Measurements from ENCODE around the gene PMPCA.
A peak's percentile ranks its signal among the peaks of the same experiment; 100 is the strongest.

PMPCA gene

DNA sequence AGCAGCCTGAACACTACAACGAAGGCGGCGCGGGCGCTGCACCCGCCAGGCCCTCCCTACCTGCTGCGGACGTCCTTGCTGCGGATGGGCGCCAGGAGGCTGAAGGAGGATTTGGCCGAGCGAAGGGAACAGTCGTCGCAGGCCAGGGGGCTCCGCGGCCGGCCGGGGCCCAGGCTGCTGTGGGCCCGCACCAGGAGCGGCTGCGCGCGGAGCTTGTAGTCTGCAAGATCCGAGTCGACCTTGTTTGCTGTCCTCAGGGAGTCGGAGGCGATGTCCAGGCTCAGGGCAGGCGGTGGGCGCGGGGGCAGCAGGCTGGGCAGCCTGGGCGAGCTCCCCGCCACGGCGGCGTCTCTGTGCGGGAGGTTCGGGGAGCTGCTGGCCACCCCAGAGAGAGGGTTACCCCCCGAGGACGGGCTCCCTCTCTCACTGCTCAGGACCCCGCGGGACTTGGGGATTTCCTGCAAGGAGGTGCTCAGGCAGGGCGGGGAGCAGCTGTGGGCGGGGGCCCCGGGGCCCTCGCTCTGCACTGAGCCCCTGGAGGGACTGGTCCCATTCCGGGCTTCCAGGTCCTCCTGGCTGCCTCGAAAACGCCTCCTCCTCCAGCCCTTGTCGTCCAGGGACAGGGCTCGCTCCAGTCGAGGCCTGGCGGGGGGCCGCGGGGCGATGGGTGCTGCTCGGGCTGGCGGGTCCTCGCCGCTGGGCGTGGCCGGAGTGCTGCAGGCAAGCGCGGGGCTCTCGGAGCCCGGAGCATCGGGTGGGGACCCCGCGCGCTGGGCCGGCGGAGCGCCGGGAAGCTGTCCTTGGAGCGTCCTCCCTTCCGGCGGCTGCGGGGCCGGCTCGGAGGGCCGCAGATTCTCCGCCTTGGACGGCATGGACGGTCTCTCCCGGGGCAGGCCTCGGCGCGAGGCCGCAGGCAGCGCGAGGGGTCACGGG, 28.4 kb downstream of the PMPCA start:
- peak; percentile 57 for DNase-seq

DNA sequence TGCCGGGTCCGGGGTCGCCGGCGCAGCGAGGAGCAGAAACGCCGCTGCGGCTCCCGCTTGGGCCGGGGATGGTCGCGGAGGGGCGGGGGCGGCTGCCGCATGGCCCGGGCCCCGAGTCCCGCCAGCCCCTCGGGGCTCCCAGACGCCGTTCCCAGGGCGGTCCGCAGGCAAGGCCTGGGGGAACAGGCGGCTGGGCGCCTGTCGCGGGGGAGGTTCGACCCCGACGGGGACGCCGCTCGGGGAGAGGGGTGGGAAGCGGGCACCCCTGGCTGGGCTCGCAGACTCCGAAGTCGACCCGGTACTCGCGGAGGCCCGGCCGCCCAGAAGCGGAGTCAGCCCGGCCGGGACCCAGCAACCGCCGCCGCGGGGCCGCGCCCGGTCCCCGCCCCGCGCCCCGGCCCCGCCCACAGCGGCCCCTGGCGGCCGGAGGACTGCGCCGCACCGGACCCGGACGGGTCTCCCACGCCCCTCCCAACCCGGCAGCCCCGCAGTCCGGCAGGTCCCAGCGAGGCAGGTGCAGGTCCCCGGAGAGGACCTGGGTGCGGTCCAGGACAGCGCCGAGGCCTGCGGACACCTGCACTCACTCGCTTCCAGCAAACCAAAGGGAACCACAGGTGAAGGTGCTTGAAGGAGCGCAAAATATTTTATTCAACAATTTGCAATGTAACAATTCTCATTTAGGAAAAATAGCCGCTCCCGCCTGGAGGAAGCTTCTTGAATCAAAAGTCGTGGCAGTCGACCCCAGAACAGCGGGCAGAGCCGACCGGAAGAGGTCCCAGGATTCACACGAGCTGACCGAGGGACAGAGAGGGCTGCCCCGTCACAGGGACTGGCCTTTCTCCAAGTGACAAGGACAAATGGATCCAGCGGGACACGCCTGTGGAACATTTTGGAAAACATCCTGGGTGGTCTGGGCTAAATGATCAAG, 29.3 kb downstream of the PMPCA start, which contains the start of gene INPP5E:
Gene INPP5E (minus strand): TSS at position 365 of the 928 bp plus-strand sequence. CDS start 426 bp downstream, outside the sequence.
- DNase-seq, result peak; percentile 88

DNA sequence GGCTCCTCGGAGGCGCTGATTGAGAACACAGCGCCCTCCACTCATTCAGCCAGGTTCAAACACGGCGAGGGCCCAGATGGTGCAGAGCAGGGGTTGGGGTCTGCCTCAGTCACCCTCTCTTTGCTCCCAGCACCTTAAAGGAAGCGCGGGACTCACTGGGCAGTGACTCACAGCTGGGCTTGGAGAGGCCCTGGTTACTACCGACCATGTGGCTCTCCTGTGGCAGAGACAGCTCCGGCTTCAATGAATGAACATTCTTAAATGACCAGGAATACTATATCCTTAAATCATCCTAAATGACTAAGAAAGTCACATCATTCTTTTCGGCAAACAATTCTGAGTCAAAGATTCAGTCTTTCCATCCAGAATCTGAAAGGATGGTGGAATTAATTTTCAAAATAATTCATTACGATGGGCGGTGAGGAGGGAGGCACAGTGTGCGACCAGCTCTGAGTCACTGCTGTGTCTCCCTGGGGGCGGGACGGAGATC, 30.8 kb downstream of the PMPCA start:
- no peak for DNase-seq

DNA sequence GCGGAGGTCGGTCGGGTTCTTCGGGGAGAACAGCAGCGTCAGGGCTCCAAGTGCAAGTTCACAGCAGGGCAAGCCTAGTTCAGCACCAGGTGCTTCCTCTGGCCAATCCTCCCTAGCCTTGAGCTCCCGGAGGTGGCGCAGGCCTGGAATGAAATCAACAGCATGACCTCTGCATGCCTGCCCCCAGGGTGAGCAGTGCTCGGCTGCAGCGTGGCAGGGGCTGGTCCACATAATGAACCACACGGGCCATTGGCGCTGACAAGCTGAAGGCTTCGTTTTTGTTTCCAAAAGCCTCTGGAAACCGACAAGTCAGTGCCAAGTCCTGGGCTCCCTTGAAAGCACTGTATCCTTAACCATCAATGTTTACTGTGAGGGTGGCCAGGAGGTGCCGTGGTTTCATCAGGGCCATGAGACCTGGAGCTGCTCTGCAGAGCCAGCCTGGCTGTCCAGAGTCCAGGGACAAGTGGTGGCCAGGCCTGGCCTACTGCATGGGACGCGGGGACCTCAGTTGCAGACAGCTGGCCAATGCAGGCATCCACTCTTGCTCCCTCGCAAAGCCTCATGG, 31.3 kb downstream of the PMPCA start:
- no peak for DNase-seq

DNA sequence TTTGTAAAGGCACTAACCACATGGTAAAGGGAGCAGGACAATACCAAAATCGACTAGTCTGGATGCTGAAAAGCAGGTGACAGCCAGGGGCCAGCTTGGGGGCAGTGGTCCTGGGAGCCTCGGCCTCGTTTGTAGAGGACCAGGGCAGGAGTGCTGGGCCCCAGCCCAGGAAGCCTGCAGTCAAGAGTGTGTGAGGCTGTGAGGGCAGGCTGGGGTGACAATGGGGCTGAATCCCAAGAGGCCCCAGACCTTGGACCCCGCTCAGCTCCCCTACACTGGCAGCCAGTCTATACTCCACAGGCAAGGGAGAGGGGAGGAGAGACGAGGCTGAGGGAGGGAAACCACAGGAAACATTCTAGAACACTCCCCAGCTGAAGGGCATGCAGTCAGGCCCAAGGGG, 31.8 kb downstream of the PMPCA start:
- DNase-seq, result no peak

DNA sequence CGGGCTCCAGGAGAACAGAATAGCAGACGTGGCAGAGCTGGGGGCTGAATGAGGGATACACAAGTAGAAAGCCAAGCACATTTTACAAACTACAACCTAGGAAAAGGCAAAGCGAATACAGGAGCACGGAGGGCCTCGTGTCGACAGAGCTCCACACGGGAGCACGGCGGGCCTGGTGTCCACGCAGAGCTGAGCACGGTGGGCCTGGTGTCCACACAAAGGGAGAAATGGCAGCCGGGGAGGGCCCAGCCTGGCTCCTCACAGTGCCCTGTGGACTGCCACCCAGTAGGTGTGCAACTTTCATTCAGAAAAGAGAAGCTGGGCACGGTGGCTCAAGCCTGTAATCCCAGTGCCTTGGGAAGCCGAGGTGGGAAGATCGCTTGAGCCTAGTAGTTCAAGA, 32.6 kb downstream of the PMPCA start:
- no peak for DNase-seq

DNA sequence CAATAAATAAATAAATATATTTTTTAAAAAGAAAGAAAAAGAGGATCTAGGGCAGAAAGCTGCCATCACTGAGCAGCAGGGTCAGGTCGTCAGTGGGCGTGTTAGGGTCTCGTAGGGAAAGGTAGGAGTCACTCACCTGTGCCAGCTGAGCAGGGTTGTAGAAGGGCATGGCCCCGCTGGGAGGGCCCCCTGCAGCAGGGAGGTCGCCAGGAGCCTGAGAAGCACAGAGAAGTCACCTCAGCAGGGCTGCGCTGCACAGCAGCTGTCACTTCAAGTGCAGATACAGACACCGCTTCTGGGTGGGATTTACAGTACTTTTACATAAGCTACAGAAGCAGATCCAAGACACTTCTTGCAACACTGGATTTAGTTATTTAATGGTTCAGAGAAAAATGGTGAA, 33.2 kb downstream of the PMPCA start:
- DNase-seq, result no peak

DNA sequence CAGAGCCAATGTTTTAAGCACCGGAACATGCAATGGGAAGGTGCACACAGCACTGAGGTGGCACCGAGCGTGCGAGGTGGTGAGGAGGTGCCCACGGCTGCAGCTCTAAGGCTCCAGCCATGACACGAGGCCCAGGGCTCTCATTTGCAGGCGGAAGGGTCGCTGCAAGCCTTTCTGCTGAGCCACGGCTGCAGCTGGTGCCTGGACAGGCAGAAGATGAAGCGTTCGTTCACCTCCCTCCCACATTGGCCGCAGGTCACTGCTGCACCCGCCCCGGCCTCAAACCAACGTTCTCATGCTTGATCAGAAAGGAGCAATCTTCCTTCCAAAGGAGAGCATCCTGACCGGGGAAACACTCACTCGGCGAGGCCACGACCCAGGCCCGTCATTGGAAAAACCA, 33.6 kb downstream of the PMPCA start:
- DNase-seq, result no peak

DNA sequence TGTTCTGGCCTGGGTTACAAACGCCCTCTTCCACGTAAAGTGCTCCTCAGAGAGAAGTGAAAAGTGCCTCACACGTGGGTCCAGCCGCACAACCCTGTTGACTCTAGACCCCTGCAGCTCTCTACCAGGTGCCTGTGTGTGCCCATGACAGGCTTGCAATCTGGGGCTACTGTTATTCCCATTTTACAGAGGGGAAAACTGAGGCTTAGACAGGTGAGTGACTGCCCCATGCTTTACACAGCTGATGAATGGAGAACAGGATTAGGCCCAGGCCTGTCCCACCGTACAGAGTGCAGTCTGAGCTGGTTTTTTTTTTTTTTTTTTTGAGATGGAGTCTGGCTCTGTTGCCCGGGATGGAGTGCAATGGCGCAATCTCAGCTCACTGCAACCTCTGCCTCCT, 35.3 kb downstream of the PMPCA start:
- no peak for DNase-seq

DNA sequence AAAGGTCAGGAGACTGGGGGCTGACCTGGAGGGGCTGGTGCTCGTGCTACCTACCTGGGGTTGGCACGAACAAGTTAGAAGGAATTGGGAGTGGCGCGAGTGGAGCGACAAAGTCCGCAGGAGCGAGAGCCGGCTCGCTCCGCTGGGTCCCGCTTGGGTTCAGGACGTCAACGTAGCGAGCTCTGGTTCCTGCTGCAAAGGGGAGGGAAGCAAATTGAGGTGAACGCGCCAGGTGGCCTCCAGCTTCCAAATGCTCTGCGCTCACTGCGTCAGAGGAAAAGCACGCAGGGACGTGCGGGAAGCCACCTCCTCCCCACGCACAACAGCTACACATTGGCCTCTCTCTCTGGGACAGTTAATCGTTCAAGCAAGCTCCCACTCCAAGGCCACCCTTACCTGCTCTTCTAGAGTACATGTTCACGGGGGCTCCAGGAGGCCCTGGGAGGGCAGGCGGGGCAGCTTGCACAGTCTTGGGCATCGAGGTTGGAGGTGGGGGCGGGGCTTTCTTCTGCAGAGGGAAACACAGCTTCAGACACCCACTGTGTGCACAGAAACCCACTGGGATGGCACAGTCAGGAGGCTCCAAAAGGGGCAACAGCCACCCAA, 36.8 kb downstream of the PMPCA start:
- DNase-seq, result no peak

DNA sequence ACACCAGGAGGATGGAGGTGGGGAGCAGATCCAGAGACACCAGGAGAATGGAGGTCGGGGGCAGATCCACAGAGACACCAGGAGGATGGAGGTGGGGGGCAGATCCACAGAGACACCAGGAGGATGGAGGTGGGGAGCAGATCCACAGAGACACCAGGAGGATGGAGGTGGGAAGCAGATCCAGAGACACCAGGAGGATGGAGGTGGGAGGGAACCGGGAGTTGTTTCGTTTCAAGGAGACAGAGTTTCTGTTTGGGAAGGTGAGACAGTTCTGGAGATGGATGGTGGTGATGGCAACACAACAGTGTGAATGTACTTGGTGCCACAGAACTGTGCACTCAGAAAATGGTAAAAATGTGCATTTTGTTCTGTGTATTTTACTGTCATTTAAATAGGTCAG, 38.2 kb downstream of the PMPCA start:
- DNase-seq, result no peak

DNA sequence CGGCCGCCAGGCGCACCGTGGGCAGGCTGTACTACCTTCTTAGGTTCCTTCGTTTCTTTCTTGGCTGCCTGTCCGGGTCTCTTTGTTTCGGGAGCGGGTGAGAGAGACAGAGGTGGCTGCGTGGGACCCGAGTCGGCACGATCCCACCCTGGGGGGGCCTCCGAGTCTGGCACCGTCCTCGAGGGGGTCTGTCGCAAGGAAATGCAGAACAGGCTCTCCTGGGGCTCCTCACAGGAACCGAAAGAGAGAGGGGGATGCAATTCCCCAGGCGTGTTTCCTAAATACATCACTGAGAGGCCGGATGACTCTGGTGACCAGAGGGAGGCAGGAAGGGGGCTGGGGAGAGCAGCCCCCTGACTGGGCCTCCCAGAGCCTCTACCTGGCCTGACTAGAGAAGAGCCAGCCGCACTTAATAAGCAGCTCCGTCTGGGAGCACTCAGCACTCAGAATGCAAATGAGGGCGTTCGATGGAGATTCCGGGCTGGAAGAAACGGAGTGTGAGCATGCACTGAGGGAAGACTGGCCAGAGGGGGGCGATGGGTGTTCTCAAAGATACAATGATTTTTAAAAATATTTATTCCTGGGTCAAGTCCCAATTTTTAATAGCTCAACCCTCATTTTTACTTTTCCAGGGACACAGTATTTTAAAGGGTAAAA, 40.9 kb downstream of the PMPCA start:
- no peak for DNase-seq

DNA sequence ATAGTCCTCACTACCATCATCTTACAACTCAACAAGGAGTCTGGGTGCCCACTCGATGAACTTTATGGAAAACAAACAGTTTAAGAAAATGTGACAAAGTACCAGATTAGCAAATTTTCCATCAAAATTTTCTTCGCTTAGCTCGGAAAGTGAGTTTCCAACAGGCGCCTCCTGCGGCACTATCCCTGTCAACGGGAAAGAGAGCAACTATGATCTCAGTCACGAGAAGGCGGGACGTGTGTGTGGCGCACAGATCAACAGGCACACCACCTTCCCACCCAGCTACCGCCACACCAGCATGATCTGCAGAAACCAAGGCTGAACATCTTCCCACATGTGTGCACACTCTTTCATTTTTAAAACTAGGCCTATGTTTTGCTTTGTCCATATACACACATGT, 42.9 kb downstream of the PMPCA start:
- DNase-seq, result no peak

DNA sequence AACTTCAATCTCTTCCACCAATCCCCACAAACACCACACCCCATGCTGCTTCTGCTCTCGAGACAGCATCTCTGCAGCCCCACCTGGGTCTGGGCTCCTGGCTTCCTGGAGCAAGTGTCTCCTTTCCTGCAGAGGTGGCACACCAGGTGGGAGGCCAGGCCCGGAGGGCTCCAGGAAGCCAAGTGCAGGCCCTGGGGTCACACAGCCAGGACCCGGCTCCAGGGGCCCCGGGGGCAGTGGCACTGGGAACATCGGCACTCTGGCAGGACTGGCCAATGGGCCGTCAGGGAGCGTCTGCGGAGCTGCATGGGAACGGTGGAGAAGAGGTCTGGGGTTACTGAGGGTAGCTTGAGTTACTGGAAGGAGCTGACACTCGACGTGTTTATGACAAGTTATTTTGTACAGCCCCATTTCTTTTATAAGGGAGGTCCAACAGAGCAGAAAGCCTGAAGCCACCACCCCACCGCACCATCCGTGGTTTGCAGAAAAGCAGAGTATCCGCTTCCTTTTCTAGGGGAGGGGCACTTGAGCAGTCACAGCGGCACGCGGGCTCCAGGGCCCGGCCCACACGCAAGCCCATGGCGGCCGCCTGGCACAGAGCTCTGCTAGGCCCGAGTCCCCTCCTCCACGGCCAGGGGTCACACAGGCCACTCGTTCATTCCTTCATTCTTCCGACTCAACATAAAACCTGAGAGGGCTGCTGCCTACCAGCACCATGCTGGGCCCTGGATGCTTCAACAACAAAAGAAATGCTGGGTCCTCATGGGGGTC, 43.8 kb downstream of the PMPCA start:
- no peak for DNase-seq

DNA sequence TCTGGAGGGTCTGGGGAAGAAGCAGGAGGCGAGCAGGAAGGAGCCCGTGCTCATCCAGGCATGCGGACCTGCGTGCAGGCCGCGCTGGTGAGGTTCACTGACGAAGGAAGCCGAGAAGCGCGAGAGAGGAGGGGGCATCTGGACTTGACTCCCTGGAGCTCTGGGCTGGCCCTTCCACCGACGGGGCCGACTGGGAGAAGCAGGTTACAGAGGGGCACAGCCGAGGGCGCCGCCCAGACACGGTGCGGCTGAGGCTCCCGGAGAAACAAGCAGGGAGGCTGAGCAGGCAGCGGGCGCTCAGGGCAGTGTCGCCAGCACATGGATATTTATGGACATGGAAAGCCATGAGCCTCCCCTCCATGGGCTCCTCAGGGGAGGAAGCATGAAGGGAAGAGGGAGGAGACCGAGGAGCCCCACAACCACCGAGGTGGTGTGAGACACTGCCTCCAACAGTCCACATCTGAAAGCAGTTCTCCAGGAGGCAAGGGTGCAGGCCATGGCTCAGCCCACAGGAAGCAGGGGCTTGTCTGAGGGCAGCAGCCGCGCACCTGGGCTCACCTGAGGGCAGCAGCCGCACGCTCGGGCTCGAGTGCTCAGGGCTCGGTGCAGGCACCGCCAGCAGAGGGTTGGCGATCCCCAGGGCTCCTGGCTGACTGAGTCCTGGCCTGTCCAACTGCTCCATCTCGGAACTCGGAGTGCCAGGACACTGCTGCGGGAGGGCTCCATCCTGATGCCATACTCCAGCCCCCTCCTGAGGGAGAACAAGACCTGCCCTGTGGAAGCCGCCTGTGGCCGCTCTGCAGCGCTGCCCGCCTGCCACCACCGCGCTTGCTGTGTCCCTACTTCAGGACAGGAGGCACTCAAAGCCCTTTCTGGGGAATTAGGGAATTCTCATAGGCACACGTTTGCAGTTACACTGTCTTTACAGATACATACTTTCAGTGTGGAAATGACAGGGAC, 44.9 kb downstream of the PMPCA start:
- DNase-seq, result no peak

DNA sequence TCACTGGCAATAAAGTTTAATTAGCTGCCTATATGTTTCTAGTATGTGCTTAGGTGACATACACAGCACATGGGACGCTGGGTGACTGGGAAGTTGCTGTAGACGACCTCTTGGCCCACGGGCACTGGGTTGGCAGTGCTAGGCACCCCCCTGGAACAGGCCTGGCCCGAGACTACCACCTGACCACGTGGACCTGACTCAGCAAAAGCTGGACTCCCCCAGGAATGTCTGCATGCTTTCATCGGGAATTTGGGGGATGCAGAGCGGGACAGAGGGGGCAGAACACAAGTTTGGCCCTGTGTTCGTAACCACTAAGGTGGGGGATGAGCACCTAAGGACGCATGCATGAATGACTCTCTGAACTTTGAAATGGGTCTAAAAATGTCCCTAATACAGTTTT, 45.8 kb downstream of the PMPCA start:
- DNase-seq, result no peak

DNA sequence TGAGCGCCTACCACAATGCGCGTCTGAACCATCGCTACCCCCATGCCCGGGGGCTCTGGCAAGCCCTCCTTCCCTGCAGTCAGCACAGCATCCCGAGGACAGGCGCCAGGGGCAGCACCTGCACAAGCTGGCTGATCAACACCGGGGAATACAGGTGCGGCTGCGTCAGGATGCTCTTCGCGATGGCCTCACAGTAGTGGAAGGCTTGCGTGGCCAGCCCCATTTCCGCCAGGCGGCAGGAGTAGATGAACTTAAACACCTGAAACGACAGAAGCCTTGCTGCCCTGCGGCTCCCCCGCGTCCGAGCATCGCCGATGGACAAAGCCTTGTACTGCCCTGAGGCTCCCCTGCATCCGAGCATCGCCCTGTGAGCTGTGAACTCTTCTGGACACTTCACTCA, 46.9 kb downstream of the PMPCA start:
- DNase-seq, result no peak

DNA sequence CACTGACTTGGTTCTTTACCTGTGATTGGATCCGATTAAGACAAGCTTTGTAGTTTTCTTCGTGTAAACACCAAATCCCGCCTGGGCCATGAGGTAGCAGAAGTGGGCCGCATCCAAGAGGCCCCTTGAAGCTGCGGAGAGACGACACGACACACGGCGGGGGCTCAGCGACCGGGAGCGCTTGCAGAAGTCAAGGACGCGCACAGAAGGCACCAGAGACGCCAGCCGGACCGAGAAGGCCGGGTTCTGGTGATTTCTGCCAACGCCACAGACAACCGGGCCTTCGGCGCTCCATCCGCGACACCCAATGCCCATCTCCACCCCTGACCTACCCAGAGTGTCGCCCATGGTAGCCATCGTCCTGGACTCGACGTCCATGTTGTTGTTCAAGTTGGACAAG, 49.0 kb downstream of the PMPCA start:
- DNase-seq, result no peak

DNA sequence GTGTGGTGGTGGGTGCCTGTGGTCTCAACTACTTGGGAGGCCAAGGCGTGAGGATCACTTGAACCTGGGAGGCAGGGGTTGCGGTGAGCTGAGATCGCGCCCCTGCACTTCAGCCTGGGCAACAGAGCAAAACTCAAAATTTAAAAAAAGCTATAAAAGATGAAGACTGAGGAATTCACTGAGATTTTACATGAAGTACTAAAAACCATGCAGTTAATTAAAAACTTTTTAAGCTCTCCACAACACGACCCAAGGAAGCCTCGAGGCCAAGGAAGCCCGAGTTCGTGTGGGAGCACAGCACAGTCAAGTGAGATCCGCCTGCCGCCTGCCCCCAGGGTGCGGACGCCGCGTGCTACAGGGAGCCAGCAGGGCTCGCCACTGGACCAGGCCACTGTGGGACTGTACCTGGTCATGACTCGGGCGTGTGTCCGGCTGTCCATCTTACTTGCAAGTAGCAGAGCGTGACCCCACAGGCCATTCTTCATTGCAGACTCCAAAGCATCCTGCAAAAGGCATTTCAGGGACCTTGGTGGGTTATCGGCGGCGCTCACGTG, 50.4 kb downstream of the PMPCA start:
- no peak for DNase-seq

DNA sequence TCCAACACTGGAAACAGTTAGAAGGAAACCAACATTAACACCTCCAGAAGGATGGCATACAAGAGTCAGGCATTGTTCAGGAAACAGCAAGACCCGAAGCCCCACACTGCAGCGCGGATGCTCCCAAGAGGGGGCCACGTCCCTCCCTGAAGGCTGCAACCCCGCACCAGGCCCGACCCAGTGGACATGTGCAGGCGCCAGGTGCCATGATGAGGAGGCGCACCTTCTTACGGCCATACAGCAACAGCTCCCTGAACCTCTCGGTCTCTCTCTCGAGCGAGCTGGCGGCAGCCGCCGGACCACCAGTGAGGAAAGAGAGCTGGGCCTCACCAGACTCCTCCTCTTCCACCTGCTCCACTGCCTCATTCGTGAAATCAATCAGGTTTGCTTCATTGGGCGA, 52.2 kb downstream of the PMPCA start:
- DNase-seq, result no peak
